Measurements from ENCODE around the gene BBS4. TPM values are rescaled to one million over a fixed set of nuclear protein-coding genes. Genes with fewer than 3 reads are reported as not detected.
"Not testable (repeated sequence)": the region's sequence is repeated elsewhere in the genome, so short reads cannot be mapped to it uniquely, and the experiment has no call there.

Gene BBS4
- total and polyA plus RNA-seq, 2 donors (not counting 3 experiments of a cell fraction or from before 2014, with no cell fraction given), result 6.8 to 7.5 TPM

DNA sequence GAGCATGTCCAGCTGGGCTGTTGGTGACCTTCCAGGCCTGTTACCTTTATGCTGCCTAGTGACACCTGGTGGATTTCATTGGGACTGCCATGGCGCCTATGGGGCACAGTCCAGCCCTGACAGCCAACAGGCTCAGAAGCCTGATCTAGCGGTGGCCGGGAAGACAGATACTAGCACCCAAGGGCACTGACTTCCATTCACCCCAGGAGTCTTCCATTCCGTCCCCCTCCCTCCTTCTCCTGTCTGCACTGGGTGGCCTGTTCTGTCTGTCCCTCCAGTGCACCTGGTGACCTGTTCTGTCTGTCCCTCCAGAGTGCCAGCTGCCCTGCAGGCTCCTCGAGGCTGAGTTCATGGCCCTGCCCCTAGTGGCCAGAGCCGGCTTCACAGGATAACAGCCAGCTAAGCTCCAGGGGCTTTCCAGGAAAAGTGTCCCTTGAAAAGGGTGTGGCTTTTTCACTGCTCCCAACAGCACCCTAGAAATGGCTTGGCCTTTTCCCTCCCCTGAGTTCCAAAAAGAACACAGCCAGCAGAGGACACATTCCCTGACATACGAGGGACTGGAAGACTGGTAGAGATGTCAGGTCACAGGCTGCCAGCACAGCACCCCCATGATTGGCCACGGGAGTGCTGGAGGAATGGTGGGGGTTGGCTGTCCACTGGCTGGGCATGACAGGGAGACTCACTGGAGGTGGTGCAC is 15.2 kb upstream of the BBS4 start:
- H3K79me2 ChIP-seq (ENCODE audit: control insufficient read depth, insufficient read depth, low read length); H3K27ac ChIP-seq (ENCODE audit: insufficient read depth, low read depth, low read length); BruUV-seq (replicated peaks); H3K4me1 ChIP-seq (ENCODE audit: control insufficient read depth, extremely low read depth, insufficient read depth, low read length); H3K9ac ChIP-seq (replicated peaks; ENCODE audit: extremely low read depth, insufficient read depth, low read length); H3K4me3 ChIP-seq (replicated peaks in 1 of 3; ENCODE audit: insufficient read depth in 1 of 3, low read depth in 1 of 3, low read length in 3 of 3); H3K9me3 ChIP-seq (replicated peaks; ENCODE audit: control insufficient read depth, insufficient read depth, low read length); H3K36me3 ChIP-seq (ENCODE audit: control insufficient read depth in 2 of 2, extremely low read depth in 1 of 2, insufficient read depth in 2 of 2, low read length in 2 of 2); H4K20me1 ChIP-seq (replicated peaks; ENCODE audit: control insufficient read depth, extremely low read depth, insufficient read depth, low read length); POLR2A ChIA-PET; dilution Hi-C loops (cut with MboI; ENCODE audit: extremely low pct_ligation_motif_present, low sequenced_read_pairs); H3K9me1 ChIP-seq (replicated peaks; ENCODE audit: control insufficient read depth, extremely low read depth, insufficient read depth, low read length): not testable (repeated sequence)
- peak overlapping the region; percentile 94 for H2AFZ ChIP-seq (ENCODE audit: low read depth, low read length)
- H3K27me3 ChIP-seq (ENCODE audit: control insufficient read depth in 2 of 2, insufficient read depth in 2 of 2, low read length in 2 of 2), result peaks cover 2 to 14% of the 10 kb centered on the region in 2 experiments
- DNase-seq (ENCODE audit: low read depth, low spot score), result peak; percentile 77
- CTCF ChIA-PET, result interaction anchor here (0.6 to 2.0 kb wide), 15 partner anchors 10 to 471 kb away, joined by 3 to 35 read pairs (median 4); partner anchors contain the start of genes BBS4 and HIGD2B
- intact Hi-C loops (cut with micrococcal nuclease), result loop anchor here (10.0 kb wide), 1 partner anchor 356 kb away; no protein-coding TSS in a partner anchor
- peak; percentile 98 for FAIRE-seq
- peak overlapping the region; percentile 52 for H3K4me2 ChIP-seq (ENCODE audit: insufficient read depth, low read length)
- TF ChIP-seq, protein P1, sequence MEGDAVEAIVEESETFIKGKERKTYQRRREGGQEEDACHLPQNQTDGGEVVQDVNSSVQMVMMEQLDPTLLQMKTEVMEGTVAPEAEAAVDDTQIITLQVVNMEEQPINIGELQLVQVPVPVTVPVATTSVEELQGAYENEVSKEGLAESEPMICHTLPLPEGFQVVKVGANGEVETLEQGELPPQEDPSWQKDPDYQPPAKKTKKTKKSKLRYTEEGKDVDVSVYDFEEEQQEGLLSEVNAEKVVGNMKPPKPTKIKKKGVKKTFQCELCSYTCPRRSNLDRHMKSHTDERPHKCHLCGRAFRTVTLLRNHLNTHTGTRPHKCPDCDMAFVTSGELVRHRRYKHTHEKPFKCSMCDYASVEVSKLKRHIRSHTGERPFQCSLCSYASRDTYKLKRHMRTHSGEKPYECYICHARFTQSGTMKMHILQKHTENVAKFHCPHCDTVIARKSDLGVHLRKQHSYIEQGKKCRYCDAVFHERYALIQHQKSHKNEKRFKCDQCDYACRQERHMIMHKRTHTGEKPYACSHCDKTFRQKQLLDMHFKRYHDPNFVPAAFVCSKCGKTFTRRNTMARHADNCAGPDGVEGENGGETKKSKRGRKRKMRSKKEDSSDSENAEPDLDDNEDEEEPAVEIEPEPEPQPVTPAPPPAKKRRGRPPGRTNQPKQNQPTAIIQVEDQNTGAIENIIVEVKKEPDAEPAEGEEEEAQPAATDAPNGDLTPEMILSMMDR (IDR thresholded peaks at IDR 0.05; ENCODE audit: extremely low read depth in 1 of 2, insufficient read depth in 1 of 2, low read depth in 1 of 2, low read length in 2 of 2), result peak; percentile 64 to 79

DNA sequence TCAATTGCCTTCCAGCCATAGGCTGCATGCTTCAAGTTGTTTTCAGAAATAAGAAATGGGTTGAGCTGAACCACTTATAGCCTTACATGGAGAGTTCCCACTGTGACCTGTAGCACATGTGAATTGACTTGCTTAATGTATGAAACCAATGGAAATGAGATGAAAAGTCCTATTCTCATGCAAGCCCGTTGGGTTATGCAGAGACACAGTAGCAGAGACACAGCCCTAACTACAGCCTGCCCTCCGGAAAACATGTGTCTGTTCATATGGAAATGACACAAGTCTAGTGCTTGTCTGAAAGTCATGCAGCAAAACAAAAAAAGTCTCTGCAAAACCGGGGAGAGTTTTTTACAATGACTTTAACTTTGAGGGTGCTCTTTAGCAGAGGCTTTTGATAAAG is 14.5 kb upstream of the BBS4 start:
- DNase-seq (ENCODE audit: low read depth, low spot score) (no peak), FAIRE-seq (no peak)
- Histone ChIP-seq H3K4me3 (replicated peaks in 1 of 3; ENCODE audit: insufficient read depth in 1 of 3, low read depth in 1 of 3, low read length in 3 of 3) (no peak overlapping the region), H3K4me1 (ENCODE audit: control insufficient read depth, extremely low read depth, insufficient read depth, low read length) (no peaks in the 10 kb centered on the region), H2AFZ (ENCODE audit: low read depth, low read length) (no peak overlapping the region), H3K27me3 (ENCODE audit: control insufficient read depth in 2 of 2, insufficient read depth in 2 of 2, low read length in 2 of 2) (peaks cover 2 to 14% of the 10 kb centered on the region in 2 experiments), H3K9ac (replicated peaks; ENCODE audit: extremely low read depth, insufficient read depth, low read length) (no peak overlapping the region), H3K27ac (ENCODE audit: insufficient read depth, low read depth, low read length) (no peak overlapping the region), H3K79me2 (ENCODE audit: control insufficient read depth, insufficient read depth, low read length) (no peaks in the 10 kb centered on the region), H3K4me2 (ENCODE audit: insufficient read depth, low read length) (no peak overlapping the region), H4K20me1 (replicated peaks; ENCODE audit: control insufficient read depth, extremely low read depth, insufficient read depth, low read length) (no peaks in the 10 kb centered on the region), H3K9me1 (replicated peaks; ENCODE audit: control insufficient read depth, extremely low read depth, insufficient read depth, low read length) (no peaks in the 10 kb centered on the region), H3K36me3 (ENCODE audit: control insufficient read depth in 2 of 2, extremely low read depth in 1 of 2, insufficient read depth in 2 of 2, low read length in 2 of 2) (no peaks in the 10 kb centered on the region), H3K9me3 (replicated peaks; ENCODE audit: control insufficient read depth, insufficient read depth, low read length) (no peaks in the 10 kb centered on the region)
- POLR2A ChIA-PET, result no interaction called here
- no TSS peak for BruUV-seq (replicated peaks)
- intact Hi-C loops (cut with micrococcal nuclease), result loop anchor here (10.0 kb wide), 1 partner anchor 357 kb away; no protein-coding TSS in a partner anchor
- dilution Hi-C loops (cut with MboI; ENCODE audit: extremely low pct_ligation_motif_present, low sequenced_read_pairs), result no loop called here
- TF ChIP-seq POLR2A (IDR thresholded peaks at IDR 0.05; ENCODE audit: low read depth, low read length) (no peak), MYC (IDR thresholded peaks at IDR 0.05; ENCODE audit: low read depth, low read length) (no peak)
- CTCF ChIA-PET, result interaction anchor here (0.6 to 2.0 kb wide), 15 partner anchors 9 to 472 kb away, joined by 3 to 35 read pairs (median 4); partner anchors contain the start of genes BBS4 and HIGD2B
